ENCODE measurements around the gene BCAN.

Gene BCAN

DNA sequence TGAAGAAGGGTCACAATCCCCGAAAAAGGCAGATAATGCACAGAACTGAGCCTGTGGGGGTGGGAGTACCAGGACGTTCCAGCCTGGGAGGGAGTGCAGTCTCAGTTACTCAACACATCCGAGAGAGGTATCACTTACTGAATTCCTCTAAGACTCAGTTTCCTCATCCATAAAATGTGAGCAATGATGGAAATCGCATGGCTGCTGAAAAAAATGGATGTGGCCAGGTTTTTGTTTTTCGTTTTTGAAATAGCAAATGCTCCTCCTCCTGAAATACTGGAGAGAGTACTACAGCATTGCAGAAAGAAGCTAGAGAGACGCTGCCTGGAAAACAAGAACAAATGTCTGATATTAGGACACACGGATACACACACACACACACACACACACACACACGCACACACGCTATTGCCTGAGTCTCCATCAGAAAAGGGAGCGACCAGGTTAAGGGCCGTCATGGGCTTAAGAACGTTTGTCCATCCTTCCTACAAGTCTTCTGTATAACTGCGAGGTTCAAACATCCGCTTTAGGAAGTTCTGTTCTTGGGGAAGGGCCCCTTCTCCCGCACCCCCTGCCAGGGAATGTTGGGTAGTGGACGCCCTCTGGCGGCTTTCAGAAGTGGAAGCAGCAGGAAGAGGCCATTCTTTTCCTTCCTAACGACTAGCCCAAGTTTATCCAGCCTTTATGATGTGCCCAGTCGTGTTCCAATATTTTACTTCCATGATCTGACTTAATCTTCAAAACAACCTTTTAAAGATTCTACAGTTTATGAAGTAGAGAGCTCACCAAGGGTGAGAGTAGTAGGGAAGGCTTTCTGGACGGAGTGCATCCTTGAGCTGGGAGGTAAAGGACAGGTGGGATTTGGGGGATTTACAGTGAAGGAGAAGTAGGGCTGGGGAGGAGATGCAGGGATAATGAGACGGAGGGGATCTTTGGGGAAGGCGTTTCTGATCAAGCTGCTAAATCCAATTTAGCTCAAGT, 36.0 kb downstream of the BCAN start:
- DNase-seq (ENCODE audit: low read depth): no peak

- DNase-seq (ENCODE audit: low read depth): no peak
Observed at GRCh38 chr1:156680056-156680455, 38.1 kb downstream of the BCAN start.

GRCh38 chr1:156681196-156681960, 39.5 kb downstream of the BCAN start:
- DNase-seq (ENCODE audit: low read depth): no peak

GRCh38 chr1:156682166-156682890, 40.4 kb downstream of the BCAN start:
- no peak for DNase-seq (ENCODE audit: low read depth)

DNA sequence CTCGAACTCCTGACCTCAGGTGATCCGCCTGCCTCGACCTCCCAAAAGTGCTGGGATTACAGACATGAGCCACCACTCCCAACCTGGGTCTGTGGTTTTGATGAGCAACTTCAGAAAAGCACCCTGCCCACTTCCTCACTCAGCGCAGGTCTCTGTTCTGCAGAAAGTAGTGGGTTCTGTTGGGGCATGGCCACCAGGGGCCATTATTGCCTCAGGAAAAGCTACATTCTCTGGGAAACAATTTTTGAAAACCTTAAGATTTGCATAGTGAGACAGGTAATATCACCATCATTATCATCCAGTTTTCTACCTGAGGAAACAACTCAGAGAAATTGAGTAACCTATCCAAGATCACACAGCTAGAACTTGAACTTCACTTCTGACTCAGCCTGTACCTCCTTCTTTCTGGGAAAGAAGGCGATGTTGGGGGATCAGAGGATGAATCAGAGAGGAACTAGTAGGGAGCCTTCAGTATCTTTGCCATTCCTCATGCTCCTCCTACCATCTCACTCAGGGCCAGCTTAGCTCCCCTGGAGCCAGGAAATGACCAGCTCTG, 42.4 kb downstream of the BCAN start:
- no peak for DNase-seq (ENCODE audit: low read depth)

DNA sequence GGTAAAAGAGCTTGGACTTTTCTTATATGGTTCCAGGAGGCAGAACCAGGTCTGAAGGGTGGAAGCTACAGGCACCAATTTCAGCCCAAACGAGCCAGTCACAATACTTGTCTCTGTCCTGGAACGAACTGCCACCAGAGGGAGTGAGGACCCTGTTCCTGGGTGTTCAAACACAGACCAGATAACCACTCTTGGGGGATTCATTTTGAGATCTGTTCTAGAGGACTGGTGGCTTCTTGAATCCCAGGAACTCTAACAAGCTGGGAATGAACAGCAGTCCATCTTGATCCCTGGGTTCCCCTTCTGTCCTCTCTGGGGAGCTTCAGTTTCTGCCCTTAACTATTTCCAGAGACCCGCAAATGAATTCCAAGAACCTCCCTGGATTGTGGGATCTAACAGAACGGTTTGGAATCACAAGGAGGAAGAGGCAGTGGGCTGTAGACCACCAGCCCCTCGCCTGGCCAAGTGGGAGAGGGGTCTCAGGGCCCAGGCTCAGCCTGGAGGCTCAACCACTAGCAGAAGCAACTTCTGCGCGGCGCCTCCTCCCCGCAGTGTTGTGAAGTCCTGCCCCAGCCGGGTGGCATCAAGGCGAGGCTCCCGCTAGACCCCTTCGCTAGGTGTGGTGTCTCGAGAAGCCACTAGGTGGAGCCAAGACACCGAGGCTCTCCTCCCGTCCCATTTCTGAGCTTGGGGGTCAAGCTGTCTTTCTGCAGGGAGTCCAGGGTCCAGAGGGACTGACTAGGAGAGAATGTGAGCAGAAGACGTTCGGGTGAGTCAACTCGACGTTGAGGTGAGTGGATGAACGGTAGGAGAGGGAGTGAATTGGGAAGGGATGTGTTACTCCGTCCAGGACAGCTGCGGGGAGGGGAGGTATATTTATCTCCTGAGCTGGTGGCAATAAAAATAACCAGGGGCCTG, 47.4 kb downstream of the BCAN start:
- peak; percentile 31 for DNase-seq (ENCODE audit: low read depth)

DNA sequence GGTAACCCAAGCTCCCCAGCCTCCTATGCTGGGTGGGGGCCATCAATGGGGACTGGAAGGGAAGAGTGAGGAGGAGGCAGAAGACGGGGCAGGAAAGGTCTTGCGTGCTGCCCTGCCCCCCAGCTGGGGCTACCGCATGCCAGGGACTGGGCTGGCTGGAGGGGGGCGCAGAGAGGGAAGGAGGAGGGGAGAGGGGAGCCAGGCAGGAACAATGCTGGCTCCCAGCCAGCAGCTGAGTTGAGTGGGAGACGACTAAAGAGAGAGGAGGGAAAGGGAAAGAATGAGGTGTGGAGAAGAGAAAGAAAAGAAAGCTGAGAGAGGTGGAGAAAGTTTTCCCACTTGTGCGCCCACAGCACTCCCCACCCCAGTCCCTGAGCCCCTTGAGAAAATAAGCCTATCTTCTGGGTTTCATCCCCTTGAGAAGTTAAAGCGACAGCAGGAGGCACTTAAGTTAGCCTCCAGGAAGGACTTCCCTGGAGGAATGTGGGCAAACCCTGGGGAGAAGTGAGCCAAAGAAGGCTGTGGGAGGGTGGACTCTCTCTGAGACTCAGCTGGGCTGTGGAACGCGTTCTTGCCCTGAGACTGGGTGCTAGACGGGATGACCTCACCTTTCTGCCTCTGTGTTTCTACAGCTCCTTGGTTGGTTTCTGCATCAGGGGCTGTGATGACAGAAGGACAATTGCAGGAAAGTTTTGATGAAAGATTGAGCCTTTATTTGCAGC, 48.2 kb downstream of the BCAN start:
- DNase-seq (ENCODE audit: low read depth): no peak

DNA sequence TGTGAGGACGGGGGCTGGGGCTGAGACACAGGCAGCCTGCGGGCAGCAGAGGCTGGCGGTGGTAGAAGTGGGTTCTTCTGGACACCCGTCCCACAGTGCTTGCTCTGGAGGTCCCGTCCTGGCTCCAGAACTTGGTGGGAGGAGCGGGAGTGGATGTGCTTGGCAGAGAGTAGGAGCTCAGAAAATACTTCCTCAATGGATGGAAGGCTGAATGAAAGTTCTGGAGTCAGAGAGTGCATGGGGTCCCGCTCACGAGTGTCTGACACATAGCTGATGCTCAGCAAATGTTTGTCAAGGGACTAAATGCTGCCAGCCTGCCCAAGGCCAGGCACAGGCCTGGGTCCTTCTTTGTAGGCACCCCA, 48.7 kb downstream of the BCAN start:
- no peak for DNase-seq (ENCODE audit: low read depth)

DNA sequence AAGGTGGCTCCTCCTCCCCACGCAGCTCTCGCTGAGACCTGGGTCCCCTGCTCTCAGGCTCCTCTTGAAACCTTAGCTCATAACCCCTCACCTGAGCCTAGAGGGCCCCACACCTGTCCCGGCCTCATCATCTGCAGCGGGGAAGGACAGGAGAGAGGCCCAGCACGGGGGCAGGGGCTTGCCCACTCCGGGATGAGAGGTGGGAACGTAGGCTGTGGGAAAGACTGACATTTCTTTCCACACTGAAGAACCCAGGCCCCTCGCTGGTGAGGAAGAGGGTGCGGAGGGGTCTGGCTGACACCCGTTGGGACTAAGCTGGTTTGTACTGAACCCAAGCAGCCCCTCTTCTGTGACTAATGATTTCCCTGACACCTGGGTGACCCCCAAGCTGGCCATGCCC, 49.3 kb downstream of the BCAN start:
- DNase-seq (ENCODE audit: low read depth): no peak

DNA sequence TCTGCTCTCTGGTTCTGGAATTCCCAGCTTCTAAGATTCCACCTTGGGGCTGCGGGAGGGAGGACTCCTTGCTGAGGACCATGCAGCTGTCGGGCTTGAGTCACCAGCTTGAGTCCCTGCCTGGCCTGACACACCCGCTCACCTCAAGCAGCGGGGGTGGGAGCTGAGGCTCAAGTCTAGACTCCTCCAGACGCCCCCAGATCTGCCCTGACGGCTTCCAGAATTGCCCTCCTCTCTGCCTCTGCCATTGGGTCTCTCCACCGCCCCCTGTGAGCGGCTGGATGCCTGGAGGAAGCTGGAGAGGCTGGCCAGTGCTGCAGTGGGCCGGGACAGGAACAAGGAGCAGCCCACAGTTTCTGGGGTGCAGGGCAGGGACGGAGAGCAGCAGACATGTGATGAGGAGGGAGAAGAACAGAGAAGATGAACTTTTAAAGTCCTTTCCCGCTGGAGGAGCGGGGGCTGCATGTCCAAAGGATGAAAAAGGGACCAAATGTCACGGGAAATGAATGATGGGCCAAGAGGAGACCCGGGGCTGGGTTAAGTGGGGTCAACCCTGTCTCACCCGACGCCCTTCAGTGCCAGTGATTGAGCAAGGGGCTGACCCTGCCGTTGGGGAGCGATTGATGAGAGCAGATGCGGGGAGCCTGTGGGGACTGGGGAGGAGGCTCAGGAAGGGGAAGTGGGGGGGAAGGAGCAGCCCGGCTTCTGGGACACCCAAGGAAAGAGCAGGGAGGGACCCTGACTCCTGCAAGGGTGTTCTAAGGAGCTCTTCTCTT, 49.9 kb downstream of the BCAN start:
- no peak for DNase-seq (ENCODE audit: low read depth)

DNA sequence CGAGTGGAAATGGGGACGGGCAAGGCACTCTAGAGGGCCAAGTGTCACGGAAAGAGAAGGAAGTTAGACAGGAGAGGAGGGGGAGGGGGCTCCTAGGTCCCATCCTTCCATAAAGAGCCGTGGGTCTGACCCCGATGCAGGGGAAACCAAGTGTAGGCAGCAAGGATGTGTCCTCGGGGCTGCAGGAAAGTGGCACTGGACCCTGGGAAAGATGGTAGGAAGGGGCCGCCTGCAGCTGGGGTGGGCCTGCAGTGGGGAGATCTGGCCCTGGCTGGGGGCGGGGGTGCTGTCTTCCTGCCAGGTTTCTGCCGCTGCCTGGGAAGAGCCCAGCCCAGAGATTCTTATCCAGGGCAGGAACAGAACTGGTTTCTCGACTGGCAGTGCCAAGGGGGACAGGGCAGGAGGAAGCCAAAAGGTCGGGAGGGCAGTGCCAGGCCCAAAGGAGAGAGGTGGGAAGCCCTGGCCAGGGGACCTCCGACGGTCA, 50.6 kb downstream of the BCAN start:
- no peak for DNase-seq (ENCODE audit: low read depth)

- DNase-seq (ENCODE audit: low read depth): no peak
Observed at GRCh38 chr1:156692925-156693847, 51.3 kb downstream of the BCAN start.

- no peak for DNase-seq (ENCODE audit: low read depth)
Observed at GRCh38 chr1:156693848-156694689, 52.2 kb downstream of the BCAN start.

DNA sequence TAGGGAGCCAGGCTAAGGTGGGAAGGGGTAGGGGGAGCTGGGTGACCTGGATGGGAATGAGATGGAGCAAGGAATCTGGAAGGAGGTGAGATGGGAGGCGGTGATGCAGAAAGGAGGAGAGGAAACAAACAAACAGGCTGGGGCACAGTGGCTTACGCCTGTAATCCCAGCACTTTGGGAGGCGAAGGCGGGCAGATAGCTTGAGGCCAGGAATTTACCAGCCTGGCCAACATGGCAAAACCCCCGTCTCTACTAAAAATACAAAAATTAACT, 52.7 kb downstream of the BCAN start:
- DNase-seq (ENCODE audit: low read depth): no peak

- no peak for DNase-seq (ENCODE audit: low read depth)
Observed at GRCh38 chr1:156696755-156697154, 54.8 kb downstream of the BCAN start.

- no peak for DNase-seq (ENCODE audit: low read depth)
Observed at GRCh38 chr1:156697481-156697880, 55.6 kb downstream of the BCAN start.

- DNase-seq (ENCODE audit: low read depth): no peak
Observed at GRCh38 chr1:156698995-156699394, 57.1 kb downstream of the BCAN start.
